LNCaP clone FGC (cell line): ENCODE data around the gene CCNQ.

Source experiments
- DNase-seq: peaks from one replicate; pipeline ENCODE4 v3.0.0-alpha.2; 2011; ENCODE audit warnings: low read depth
- H3K4me3 ChIP-seq: 2 replicates; pipeline ENCODE4 v1.5.1; 2011; ENCODE audit warnings: mild to moderate bottlenecking, low read depth, low read length, control low read depth
- TF ChIP-seq, protein P1 (sequence below): IDR thresholded peaks from 2 replicates; pipeline ENCODE4 v1.5.1; 2012; ENCODE audit warnings: mild to moderate bottlenecking; ENCODE audit not compliant: control insufficient read depth, insufficient read depth; ENCODE audit errors: extremely low read depth

Gene CCNQ

DNA sequence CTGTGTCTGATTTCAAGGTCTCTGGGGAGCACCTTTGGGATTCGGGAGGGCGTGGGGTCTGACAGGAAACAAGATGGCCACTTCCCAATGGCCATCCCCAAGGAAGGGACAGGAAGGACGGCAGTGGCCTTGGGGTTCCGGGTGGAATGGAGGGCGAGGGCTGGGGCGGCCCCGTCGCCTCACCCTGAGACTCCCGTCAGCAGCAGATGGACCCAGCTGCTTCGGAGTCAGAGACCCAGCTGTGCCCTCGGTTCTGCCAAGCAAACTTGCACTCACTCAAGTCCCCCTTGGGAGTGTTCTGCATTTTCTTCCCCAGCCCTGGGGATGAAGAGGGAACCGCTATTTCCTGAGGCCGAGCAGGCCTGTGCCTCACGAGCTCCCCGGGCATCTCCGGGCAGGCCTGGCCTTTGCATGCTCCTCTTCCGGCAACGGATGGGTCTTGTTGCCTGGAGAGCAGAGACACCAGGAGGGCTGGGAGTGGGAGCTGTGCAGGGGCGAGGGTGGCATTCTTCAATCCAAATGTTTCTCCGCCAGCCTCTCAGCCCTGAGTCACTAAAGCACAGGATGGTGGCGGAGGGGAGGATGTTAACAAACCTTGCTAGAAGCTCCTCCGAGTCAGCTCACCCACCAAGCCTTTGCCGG, 41.2 kb upstream of the CCNQ start:
- TF ChIP-seq, protein P1, sequence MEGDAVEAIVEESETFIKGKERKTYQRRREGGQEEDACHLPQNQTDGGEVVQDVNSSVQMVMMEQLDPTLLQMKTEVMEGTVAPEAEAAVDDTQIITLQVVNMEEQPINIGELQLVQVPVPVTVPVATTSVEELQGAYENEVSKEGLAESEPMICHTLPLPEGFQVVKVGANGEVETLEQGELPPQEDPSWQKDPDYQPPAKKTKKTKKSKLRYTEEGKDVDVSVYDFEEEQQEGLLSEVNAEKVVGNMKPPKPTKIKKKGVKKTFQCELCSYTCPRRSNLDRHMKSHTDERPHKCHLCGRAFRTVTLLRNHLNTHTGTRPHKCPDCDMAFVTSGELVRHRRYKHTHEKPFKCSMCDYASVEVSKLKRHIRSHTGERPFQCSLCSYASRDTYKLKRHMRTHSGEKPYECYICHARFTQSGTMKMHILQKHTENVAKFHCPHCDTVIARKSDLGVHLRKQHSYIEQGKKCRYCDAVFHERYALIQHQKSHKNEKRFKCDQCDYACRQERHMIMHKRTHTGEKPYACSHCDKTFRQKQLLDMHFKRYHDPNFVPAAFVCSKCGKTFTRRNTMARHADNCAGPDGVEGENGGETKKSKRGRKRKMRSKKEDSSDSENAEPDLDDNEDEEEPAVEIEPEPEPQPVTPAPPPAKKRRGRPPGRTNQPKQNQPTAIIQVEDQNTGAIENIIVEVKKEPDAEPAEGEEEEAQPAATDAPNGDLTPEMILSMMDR = no peak
- no peak overlapping the region for H3K4me3 ChIP-seq
- no peak for DNase-seq

DNA sequence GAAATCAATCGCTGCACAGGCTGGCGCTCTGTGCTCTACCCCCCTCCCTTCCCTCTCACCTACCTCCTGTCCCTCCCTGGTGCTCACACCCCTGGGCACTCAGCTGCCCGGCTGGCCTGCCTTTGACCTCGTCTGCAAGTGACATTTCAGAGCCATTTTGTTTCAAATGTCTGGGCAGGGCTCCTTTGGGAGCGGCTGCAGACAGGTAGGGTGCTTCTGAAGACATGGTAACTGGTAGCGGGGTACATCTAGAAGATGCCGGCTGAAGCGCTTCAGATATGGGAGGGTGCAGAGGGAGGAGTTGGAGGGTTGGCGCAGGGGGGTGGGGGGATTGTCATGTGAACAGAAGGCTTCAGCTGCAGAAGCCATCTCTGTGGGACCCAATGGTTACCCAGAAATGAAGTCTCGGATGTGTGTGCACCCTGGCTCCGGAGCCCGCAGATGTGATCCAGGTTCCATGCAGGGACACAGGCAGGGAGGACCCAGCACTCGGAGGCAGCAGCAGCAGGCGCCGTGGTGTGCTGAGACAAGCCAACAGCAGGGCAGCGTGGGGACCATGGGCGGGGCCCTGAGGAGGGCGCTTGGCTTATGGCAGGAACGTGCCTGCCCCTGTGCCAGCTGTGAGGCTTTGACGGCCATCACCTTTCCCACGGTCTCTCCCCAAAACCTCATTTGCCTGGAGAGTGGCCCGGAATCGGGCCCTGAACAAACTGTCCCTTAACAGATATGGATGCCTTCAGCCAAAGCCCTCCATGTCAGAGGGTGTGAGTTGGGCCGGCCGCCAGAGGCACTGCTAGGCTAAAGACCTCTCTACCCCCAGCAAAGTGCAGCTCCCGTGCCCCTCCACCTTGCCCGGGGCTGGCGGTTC, 40.5 kb upstream of the CCNQ start:
- no peak for DNase-seq
- TF ChIP-seq, protein P1 = no peak
- no peak overlapping the region for H3K4me3 ChIP-seq

DNA sequence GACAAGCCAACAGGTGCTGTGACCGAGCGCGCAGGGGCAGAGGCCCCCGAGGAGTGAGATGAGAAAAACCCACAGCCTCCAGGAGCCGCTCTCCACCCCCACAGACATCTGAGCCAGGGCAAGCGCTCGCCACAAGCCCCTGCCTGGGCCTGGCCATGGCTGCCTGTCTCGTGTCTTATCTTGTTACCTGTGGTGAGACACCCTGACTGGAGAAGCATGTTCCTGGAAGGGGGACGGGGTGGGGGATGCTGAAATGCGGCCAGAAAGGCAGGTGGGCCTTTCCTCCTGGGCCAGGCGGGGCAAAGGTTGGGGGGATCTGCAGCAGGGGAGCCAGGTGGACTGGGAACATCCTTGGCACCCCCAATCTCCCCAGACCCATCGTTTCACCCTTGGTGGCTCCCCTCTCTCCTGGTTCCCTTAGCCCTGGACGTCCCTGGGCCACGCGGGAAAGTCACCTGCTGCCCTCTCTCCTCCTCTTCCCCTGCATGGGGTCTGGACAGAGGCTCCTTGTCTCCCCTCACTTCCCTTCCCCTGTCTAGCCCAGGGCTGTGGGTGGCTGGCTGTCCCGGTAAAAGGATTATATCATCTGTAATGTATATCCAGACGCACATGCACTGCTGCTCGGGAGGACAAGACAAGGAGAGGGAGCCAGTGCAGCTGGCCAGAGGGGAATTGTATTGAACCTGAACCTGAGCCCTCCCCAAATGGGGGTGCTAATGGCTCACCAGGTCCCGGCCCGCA, 39.7 kb upstream of the CCNQ start:
- TF ChIP-seq, protein P1 = no peak
- no peak for DNase-seq
- H3K4me3 ChIP-seq = no peak overlapping the region

DNA sequence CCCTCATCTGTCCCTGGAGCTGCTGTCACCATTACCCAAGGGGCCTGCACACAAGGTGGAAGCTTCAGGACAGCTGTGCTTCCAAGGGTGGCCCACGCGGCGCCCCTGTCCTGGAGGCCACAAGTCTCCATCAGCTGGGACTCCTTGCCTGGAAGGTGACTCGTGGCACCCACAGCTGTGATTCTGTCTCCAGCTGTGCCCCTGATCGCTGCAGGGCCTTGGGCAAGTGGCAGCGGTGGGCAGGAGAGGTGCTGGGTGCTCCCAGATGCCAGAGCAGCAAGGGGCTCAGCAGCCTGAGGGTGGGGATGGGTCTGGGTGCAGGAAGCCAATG, 39.1 kb upstream of the CCNQ start:
- TF ChIP-seq, protein P1 = no peak
- no peak for DNase-seq
- H3K4me3 ChIP-seq = no peak overlapping the region

DNA sequence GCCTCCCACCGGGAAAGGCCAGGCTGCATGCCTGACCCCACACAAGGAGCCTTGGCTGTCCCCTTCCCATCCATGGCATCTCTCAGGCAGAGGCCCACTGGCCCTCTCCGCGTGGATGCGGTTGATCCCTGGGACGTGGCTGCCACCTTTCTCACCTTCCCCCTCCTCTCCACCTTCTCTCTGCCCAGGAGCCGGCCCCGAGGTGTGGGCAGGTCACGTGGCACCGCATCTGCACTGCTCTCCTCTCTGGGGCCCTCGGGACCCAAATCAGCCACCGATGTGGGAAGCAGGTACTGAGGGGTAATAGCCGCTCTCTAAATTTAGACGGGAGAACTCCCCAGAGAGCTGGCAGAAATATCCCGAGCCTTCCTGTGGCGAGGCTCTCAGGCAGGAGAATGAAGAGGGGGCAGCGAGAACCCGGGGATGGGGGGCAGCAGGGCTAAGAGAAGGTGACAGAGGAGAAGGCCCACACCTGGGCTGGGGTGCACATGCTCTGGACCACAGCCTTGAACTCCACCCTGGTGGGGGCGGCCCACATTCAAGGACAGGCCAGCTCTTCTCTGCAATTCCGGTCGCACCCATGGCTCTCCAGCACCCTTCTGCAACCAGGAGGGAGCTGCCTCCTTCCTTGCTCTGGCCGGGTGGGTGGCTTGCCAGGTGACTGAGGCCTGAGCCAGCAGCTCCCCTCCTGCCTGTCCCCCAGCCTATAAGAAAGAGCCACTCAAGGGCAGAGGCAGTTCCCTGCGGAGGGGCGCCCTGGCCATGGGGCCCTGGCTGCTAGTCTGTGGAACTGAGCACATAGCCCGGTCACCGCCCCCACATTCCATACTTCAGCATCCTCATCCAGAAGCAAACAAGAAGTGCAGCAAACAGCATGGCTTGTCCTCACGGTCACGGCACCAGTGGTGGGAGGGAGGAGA, 38.4 kb upstream of the CCNQ start:
- no peak overlapping the region for H3K4me3 ChIP-seq
- TF ChIP-seq, protein P1 = no peak
- no peak for DNase-seq

DNA sequence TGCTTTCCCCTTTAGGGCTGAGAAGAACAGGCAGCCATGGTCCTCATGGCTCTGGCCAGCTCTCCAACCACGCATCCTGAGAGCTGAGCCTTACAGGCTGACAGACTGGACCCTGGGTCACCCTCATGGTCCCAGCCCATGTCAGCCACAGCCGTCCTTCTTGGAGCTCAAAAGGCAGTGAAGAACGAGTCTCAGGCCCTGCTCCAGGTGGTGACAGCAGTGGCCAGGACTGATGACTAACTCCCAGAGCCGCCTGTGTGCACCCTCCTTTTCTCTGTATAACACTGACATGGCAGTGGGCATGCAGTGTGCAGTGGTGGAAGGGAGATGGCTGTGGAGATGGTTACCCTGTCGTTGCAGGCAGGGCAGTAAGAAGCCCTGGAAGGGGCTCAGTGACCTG, 37.8 kb upstream of the CCNQ start:
- TF ChIP-seq, protein P1 = no peak
- DNase-seq = no peak
- H3K4me3 ChIP-seq = no peak overlapping the region
